ENCODE measurements around the gene BCKDHA. TPM values are rescaled to one million over a fixed set of nuclear protein-coding genes. Genes with fewer than 3 reads are reported as not detected.
A peak's percentile ranks its signal among the peaks of the same experiment; 100 is the strongest.

The BCKDHA gene
- total and polyA plus RNA-seq, 9 of the 15 experiments (the other 6 are each of a cell fraction or from before 2014, with no cell fraction given) = 4.5 to 52.5 (median 14.1) TPM

DNA sequence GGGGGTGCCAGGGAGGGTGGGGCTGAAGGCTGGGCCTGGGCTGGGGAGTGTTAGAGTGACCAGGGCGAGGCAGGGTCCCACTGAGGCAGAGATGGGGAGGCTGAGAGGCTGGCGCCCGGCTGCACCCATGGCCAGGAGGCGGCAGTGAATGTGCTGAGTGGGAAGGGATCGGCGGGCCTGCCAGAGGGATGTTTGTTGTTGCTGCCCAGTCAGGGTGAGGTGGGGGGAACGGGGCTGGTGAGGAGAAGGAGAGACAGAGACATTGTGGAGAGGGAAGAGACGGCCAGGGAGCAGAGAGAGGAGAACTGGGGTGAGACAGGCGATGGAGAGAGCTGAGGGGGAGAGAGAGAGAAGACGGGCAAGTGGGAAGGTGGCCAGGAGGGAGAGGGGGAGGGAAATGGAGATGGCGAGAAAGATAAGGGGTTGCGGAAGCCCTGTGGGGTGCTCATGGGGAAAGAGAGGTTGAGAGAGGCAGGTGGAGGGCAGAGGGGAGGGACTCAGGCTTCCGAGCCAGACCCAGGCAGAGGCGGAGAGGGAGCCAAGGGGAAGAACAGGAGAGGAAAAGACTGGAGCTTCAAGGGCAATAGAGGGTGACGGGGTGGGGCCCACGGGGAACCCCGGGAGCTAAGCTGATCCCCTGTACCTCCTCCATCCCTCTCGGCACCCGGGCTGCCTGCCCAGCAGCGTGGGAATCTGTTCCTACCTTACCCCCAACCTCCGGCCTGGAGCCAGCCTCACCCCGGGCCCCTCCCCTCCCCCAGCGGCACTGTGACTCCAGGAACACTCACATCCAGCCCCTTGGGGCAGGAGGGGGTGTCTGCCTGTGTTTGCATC, 30.2 kb downstream of the BCKDHA start:
- peak; percentile 37 for ATAC-seq
- TF ChIP-seq MTA1 (IDR thresholded peaks at IDR 0.05; ENCODE audit: borderline replicate concordance) (peak; percentile 75), NFRKB (IDR thresholded peaks at IDR 0.05; ENCODE audit: low read depth) (peak; percentile 67; the same call in 1 of the 2 replicates), CREB3 (tag; conservative IDR thresholded peaks at IDR 0.05; ENCODE audit: low read depth) (no peak), VEZF1 (CRISPR knock-in tag; IDR thresholded peaks at IDR 0.05) (peak; percentile 50), SRF (CRISPR knock-in tag; IDR thresholded peaks at IDR 0.05) (no peak), ZNF766 (CRISPR knock-in tag; conservative IDR thresholded peaks at IDR 0.05) (peak; percentile 77), ZC3H8 (IDR thresholded peaks at IDR 0.05) (peak; percentile 58; the same call in 1 of the 2 replicates), POLR2G (IDR thresholded peaks at IDR 0.05; ENCODE audit: low read depth, low read length) (peak; percentile 6; the same call in 1 of the 2 replicates), L3MBTL2 (IDR thresholded peaks at IDR 0.05) (peak; percentile 84), MTA3 (IDR thresholded peaks at IDR 0.05; ENCODE audit: borderline replicate concordance) (peak; percentile 53; the same call in 1 of the 2 replicates), DPF2 (IDR thresholded peaks at IDR 0.05) (peak; percentile 87), POLR2B (IDR thresholded peaks at IDR 0.05; ENCODE audit: low read depth, partially characterized antibody) (peak; percentile 62), OTX1 (CRISPR knock-in tag; IDR thresholded peaks at IDR 0.05) (peak; percentile 96), HDAC1 (IDR thresholded peaks at IDR 0.05) (peak in 1 of 2 experiments; percentile 85; a peak in 2 of 4 replicates), KDM1A (IDR thresholded peaks at IDR 0.05) (peak in 1 of 2 experiments; percentile 30; a peak in 1 of 4 replicates), NCOA1 (IDR thresholded peaks at IDR 0.05; ENCODE audit: low read depth) (peak; percentile 73), BCOR (IDR thresholded peaks at IDR 0.05) (peak; percentile 75), ETV1 (tag; conservative IDR thresholded peaks at IDR 0.05; ENCODE audit: low read depth) (peak; percentile 28; the same call in 1 of the 2 replicates), HDGF (IDR thresholded peaks at IDR 0.05) (peak; percentile 97), SUPT5H (IDR thresholded peaks at IDR 0.05) (peak; percentile 67; the same call in 1 of the 2 replicates), NFIC (IDR thresholded peaks at IDR 0.05) (peak; percentile 89), CBFA2T3 (IDR thresholded peaks at IDR 0.05) (peak; percentile 45; the same call in 1 of the 2 replicates), RBM14 (IDR thresholded peaks at IDR 0.05; ENCODE audit: borderline replicate concordance, insufficient read depth, low read depth, low read length) (no peak)

More for the DNA sequence above, 30.2 kb downstream of the BCKDHA start:
- Histone ChIP-seq H2AFZ (ENCODE audit: low read depth, low read length) (peak overlapping the region; percentile 83), H3K27me3 (ENCODE audit: control insufficient read depth in 2 of 2, insufficient read depth in 2 of 2, low read length in 2 of 2) (no peaks in the 10 kb centered on the region), H3K9me3 (replicated peaks; ENCODE audit: control insufficient read depth, insufficient read depth, low read depth, low read length) (no peaks in the 10 kb centered on the region), H3K9ac (ENCODE audit: insufficient read depth in 1 of 2, low read depth in 2 of 2, low read length in 2 of 2) (peak overlapping the region; percentile 63 to 85), H3K79me2 (ENCODE audit: control insufficient read depth, insufficient read depth, low read length) (peaks cover 8% of the 10 kb centered on the region; the same call in 2 of the 3 replicates), H3K4me1 (replicated peaks in 1 of 2; ENCODE audit: control insufficient read depth in 2 of 2, insufficient read depth in 2 of 2, low read length in 2 of 2) (peaks cover 23 to 59% of the 10 kb centered on the region in 2 experiments), H3K36me3 (ENCODE audit: control insufficient read depth, insufficient read depth, low read length) (peaks cover 44% of the 10 kb centered on the region), H3K9me1 (ENCODE audit: control insufficient read depth, insufficient read depth, low read length) (no peaks in the 10 kb centered on the region), H3K4me2 (ENCODE audit: insufficient read depth, low read length) (peak overlapping the region; percentile 85), H3K4me3 (peak overlapping the region; percentile 35), H3K27ac (ENCODE audit: extremely low read depth, low read depth, low read length) (peak overlapping the region; percentile 79), H4K20me1 (replicated peaks; ENCODE audit: control insufficient read depth, insufficient read depth, low read length) (no peaks in the 10 kb centered on the region; the same call in 1 of the 2 replicates)
- WGBS (ENCODE audit: insufficient coverage, low coverage, missing lambda C conversion rate) = 2% methylated on average over 14 of the region's 23 CpGs
- no TSS peak for BruUV-seq (replicated peaks)
- ChIA-PET POLR2A (interaction anchor here (0.6 to 3.3 kb wide), 4 partner anchors 9 to 34 kb away, joined by 3 to 15 read pairs (median 8); partner anchors contain the start of gene DMAC2), CTCF (ENCODE audit: low intra/inter-chr PET ratio) (no interaction called here)
- DNase-seq (ENCODE audit: extremely low read depth in 1 of 4, low spot score in 3 of 4) = peak; percentile 61 to 74 (median 72)
- intact Hi-C loops (cut with micrococcal nuclease) (no loop called here), in situ Hi-C loops (cut with MboI) (no loop called here)
- peak; percentile 70 for FAIRE-seq

Data from K562 (cell line).